ENCODE data around the gene PRKCZ. TPM values are rescaled to one million over a fixed set of nuclear protein-coding genes. Genes with fewer than 3 reads are reported as not detected.

PRKCZ gene
- total RNA-seq, 1 experiment from 2014 or later = 45.9 TPM

GRCh38 chr1:2234762-2235113 lies 184.5 kb downstream of the PRKCZ start:
- no peak for DNase-seq
- H3K27me3 ChIP-seq (replicated peaks; ENCODE audit: control insufficient read depth, insufficient read depth, low read length) = no peaks in the 10 kb centered on the region
- Mint-ChIP-seq H3K27ac (ENCODE audit: unreplicated experiment) (no peak overlapping the region), H3K36me3 (ENCODE audit: insufficient read depth, unreplicated experiment) (peaks cover 6% of the 10 kb centered on the region), H3K9me3 (ENCODE audit: unreplicated experiment) (no peaks in the 10 kb centered on the region), H3K27me3 (ENCODE audit: insufficient read depth, unreplicated experiment) (no peaks in the 10 kb centered on the region), H3K4me3 (ENCODE audit: unreplicated experiment) (no peak overlapping the region), H3K4me1 (ENCODE audit: low read depth, unreplicated experiment) (peaks cover 9% of the 10 kb centered on the region)
- BruUV-seq (replicated peaks) = no TSS peak
- ChIA-PET CTCF (interaction anchor here (0.8 kb wide), 1 partner anchor 40 kb away, joined by 3 read pairs; the partner anchor contains the start of gene FAAP20), POLR2A (no interaction called here)
- H3K9me3 ChIP-seq = no peaks in the 10 kb centered on the region
- intact Hi-C loops (cut with micrococcal nuclease; ENCODE audit: unreplicated experiment) = no loop called here
- H3K4me1 ChIP-seq = no peaks in the 10 kb centered on the region
- no peak for TF ChIP-seq CTCF (IDR thresholded peaks at IDR 0.05; ENCODE audit: insufficient read depth in 1 of 2, low read depth in 1 of 2, low read length in 1 of 2, severe bottlenecking in 1 of 2, unreplicated experiment in 1 of 2)
- no peaks in the 10 kb centered on the region for H3K36me3 ChIP-seq (ENCODE audit: control insufficient read depth, insufficient read depth, low read length)
- no peak overlapping the region for H3K4me3 ChIP-seq (ENCODE audit: low read depth, low read length)

Other genes with a start within 250 kb of the PRKCZ start
- 268 and 301 TPM in 2 replicates for gene GNB1, start 159.3 kb upstream of the PRKCZ start, total RNA-seq (2022)
- gene CALML6, start 135.2 kb upstream of the PRKCZ start, total RNA-seq (2022) = 1.2 and 1.4 TPM in 2 replicates
- 5.8 and 6.4 TPM in 2 replicates for gene TMEM52, start 131.1 kb upstream of the PRKCZ start, total RNA-seq (2022)
- not detected in 2 replicates for gene CFAP74, start 46.6 kb upstream of the PRKCZ start, total RNA-seq (2022)
- gene GABRD, start 31.1 kb upstream of the PRKCZ start, total RNA-seq (2022) = 0.16 and 0.34 TPM in 2 replicates
- gene FAAP20, start 144.4 kb downstream of the PRKCZ start, total RNA-seq (2022) = 62.5 and 72.4 TPM in 2 replicates
- gene SKI, start 177.9 kb downstream of the PRKCZ start, total RNA-seq (2022) = 38.2 and 39.8 TPM in 2 replicates